Activated CD4-positive, alpha-beta T cell treated with anti-CD3 and anti-CD28 coated beads for 36 hours (primary cell): Measurements from ENCODE around the gene ADCY1. TPM values are rescaled to one million over a fixed set of nuclear protein-coding genes. Genes with fewer than 3 reads are reported as not detected.

Source experiments
- ATAC-seq: fragments of 200-7000 bp; cut with Tn5 transposase; one replicate; pipeline ENCODE4 v1.10.0; 2021; ENCODE audit warnings: mild to moderate bottlenecking, moderate library complexity
- CTCF ChIA-PET: fragments of 350-600 bp; sonication (Branson Sonifier 250); formaldehyde crosslinking; loops from one replicate; lab custom pipeline; 2021; ENCODE audit warnings: antibody characterized with exemption; lab: Charles Lee
- POLR2A ChIA-PET: fragments of 350-600 bp; sonication (Branson Sonifier 250); formaldehyde crosslinking; loops from one replicate; lab custom pipeline; 2021; ENCODE audit warnings: antibody characterized with exemption, inconsistent platforms; lab: Charles Lee
- DNase-seq: peaks from one replicate; pipeline ENCODE4 v3.0.0-alpha.2; 2020
- H3K27ac Mint-ChIP-seq: one replicate; pipeline ENCODE4 v1.8.0; 2021; ENCODE audit warnings: mixed read lengths
- H3K27me3 Mint-ChIP-seq: one replicate; pipeline ENCODE4 v1.8.0; 2021; ENCODE audit warnings: mixed read lengths
- H3K36me3 Mint-ChIP-seq: one replicate; pipeline ENCODE4 v1.8.0; 2021; ENCODE audit warnings: low read depth, mixed read lengths
- H3K4me1 Mint-ChIP-seq: one replicate; pipeline ENCODE4 v1.8.0; 2021; ENCODE audit warnings: mixed read lengths
- H3K4me3 Mint-ChIP-seq: one replicate; pipeline ENCODE4 v1.8.0; 2021; ENCODE audit warnings: mild to moderate bottlenecking, moderate library complexity, mixed read lengths
- H3K9me3 Mint-ChIP-seq: one replicate; pipeline ENCODE4 v1.8.0; 2021; ENCODE audit warnings: low read depth, mixed read lengths
- intact Hi-C, 2 experiments: fragments of 100-400 bp; cut with DNase I in 1 of 2; cut with micrococcal nuclease in 1 of 2; formaldehyde crosslinking; loops; one replicate each; pipeline versions ENCODE4 v1.14.2 to v1.15.1; 2022 to 2024; cut with DNase I, micrococcal nuclease
- total RNA-seq, 2 experiments: library from RNA; stranded (reverse); gene quantifications; one replicate each; pipeline ENCODE4 v1.2.3, GENCODE V29; 2021

Gene ADCY1
- total RNA-seq, 2 experiments from 2014 or later: 0.82 to 1.2 TPM

DNA sequence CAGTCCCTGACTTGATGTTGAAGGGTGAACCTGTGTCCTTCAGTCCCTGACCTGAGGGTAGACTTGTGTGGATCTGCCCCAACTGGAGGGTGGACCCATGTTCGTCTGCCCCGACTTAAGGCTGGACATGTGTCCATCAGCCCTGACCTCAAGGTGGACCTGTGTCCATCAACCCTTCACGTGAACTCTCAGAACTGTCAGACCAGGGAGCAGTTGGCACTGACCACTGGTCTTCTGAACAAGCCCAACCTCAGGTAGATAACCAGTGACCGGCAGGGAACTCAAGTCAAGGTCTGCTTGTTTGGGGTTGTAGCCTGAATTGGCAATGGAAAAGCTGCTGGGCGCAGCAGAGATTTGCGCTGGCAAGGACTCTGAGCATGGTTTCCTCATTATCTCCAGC lies 96.5 kb downstream of the ADCY1 start:
- Mint-ChIP-seq H3K27me3 (peaks cover 11% of the 10 kb centered on the region), H3K27ac (no peak overlapping the region), H3K4me1 (no peaks in the 10 kb centered on the region), H3K36me3 (no peaks in the 10 kb centered on the region), H3K4me3 (no peak overlapping the region), H3K9me3 (peaks cover 2% of the 10 kb centered on the region)
- ChIA-PET CTCF (no interaction called here), POLR2A (no interaction called here)
- ATAC-seq (no peak), DNase-seq (no peak)
- intact Hi-C loops: no loop called here

DNA sequence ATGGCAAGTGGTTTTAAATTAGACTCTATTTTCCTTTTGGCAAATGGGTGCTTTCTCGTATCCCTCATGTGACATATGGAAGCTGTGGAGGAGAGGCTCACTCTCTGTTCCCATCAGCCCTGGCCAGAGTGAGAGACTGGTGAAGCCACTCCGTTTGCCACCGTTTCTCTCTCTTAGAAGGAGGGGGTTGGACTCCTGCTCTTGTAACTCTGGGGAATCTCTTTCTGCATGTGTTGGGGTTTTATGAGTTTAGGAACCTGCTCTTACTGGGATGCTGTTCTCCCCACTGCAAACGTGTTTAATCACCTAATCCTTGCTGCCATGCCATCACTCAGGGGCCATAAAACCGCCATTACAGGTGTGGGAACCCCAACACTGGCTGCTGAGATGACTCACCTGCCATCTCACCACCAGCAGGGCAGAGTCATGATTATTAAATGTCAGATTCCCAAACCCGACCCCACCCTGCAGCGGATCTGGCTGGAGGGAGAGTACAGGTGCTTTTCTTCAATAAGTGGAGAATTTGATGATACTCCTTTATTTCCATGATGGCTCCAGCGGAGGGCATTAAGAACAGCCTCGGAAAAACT lies 103.2 kb downstream of the ADCY1 start:
- H3K36me3 Mint-ChIP-seq: no peaks in the 10 kb centered on the region
- no peak overlapping the region for H3K27ac Mint-ChIP-seq
- intact Hi-C loops: no loop called here
- H3K4me3 Mint-ChIP-seq: no peak overlapping the region
- ChIA-PET POLR2A (no interaction called here), CTCF (no interaction called here)
- H3K4me1 Mint-ChIP-seq: no peaks in the 10 kb centered on the region
- ATAC-seq (no peak), DNase-seq (no peak)
- H3K9me3 Mint-ChIP-seq: peaks cover 2% of the 10 kb centered on the region
- H3K27me3 Mint-ChIP-seq: peaks cover 15% of the 10 kb centered on the region

DNA sequence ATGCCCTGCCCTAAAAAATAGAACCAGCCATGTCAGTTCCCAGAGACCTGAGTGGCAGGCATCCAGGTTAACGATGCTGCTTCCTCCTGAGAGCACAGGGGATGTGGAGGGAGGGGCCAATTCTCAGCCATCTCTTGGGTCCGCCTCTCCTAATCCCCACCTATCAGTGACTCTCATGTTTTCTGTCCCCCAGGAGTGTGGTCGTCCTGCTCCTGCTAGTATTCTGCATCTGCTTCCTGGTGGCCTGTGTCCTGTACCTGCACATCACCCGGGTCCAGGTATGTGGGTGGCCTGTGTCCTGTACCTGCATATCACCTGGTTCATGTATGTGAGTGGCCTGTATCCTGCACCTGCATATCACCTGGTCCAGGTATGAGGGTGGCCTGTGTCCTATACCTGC lies 105.3 kb downstream of the ADCY1 start:
- ChIA-PET CTCF (no interaction called here), POLR2A (no interaction called here)
- no peaks in the 10 kb centered on the region for H3K9me3 Mint-ChIP-seq
- H3K4me3 Mint-ChIP-seq: no peak overlapping the region
- peaks cover 12% of the 10 kb centered on the region for H3K27me3 Mint-ChIP-seq
- no peak for ATAC-seq
- DNase-seq: no peak
- H3K27ac Mint-ChIP-seq: no peak overlapping the region
- no peaks in the 10 kb centered on the region for H3K36me3 Mint-ChIP-seq
- H3K4me1 Mint-ChIP-seq: no peaks in the 10 kb centered on the region
- intact Hi-C loops: no loop called here

DNA sequence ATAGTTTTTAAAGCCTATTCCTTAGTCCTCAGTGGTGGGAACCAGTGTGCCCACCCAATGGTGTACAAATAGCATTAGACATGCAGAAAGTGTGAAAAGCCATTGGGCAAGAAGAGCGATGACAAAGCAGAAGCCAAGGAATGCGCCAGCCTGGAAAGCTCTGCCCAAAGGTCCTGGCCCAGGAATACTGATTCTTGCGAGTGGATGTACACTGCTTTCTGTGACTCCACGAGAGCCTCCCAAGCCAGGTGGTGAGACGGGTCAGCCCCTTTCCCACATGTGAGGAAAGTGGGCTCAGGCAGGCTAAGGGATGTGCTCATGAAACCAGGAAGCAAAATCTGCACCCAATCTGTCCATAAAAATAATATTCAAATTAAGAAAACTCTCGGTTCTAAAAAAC lies 106.6 kb downstream of the ADCY1 start:
- H3K27me3 Mint-ChIP-seq: peaks cover 10% of the 10 kb centered on the region
- no peak overlapping the region for H3K4me3 Mint-ChIP-seq
- ChIA-PET POLR2A (no interaction called here), CTCF (no interaction called here)
- no peaks in the 10 kb centered on the region for H3K9me3 Mint-ChIP-seq
- H3K4me1 Mint-ChIP-seq: no peaks in the 10 kb centered on the region
- no peak for ATAC-seq
- intact Hi-C loops: no loop called here
- no peak overlapping the region for H3K27ac Mint-ChIP-seq
- H3K36me3 Mint-ChIP-seq: no peaks in the 10 kb centered on the region
- DNase-seq: no peak

DNA sequence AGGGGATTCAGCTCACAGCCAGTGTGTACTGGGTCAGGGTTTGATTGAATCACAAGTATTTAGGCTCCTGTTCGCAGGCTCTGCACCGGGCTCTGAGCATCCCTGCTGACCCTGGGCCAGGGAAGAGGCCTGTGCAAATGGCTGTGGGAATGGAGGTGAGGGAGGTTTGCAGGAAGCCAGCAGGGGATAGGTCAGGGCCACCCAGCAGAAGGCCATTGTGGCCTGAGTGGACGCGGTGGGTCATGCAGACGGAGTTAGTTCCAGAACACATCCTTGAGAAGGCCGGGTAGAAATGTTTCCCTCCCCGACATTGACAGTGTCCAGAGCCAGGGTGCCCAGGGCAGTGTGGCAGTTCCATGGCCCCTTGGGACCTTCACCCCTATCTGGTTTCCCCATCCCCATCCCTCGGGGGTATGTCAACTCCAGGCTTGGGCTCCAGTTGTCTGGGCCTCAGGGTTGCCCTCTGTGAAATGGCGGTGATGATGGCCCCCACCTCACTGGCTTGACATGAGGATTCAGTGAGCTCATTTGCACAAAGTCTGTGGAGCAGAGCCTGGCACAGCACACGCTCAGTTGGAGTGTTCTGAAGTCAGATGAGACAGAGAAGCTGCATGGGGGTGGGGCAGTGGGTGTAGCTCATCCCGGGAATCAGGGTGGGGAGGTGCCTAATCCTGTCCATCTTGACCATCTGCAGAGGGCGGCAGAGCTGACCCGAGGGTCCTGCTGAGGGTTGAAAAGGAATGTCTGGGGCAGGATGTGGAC lies 107.6 kb downstream of the ADCY1 start:
- ATAC-seq: no peak
- CTCF ChIA-PET: interaction anchor here (0.9 kb wide), 1 partner anchor 18 kb away, joined by 3 read pairs; no protein-coding TSS in a partner anchor

DNA sequence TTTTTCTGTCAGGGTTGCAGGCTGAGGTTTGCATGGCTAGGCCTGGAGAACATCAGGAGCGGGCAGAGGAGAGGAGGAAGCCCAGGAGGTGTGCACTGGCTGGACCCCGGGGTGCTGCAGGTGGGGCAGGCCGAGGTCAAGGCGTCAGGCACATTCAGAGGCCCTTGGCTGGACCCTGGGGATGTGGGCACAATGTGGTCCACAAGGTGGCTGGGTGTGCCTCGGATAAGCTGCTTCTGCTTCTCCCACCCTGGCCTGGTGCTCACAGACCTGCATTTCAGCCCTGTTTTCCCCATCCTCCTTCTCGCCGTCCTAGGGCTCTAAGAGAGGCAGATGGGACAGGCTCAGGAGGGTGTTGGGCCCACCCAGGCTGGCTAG lies 108.2 kb downstream of the ADCY1 start:
- intact Hi-C loops: no loop called here
- H3K27ac Mint-ChIP-seq: no peak overlapping the region
- H3K27me3 Mint-ChIP-seq: peaks cover 8% of the 10 kb centered on the region
- H3K36me3 Mint-ChIP-seq: no peaks in the 10 kb centered on the region
- ChIA-PET CTCF (no interaction called here), POLR2A (no interaction called here)
- H3K9me3 Mint-ChIP-seq: no peaks in the 10 kb centered on the region
- ATAC-seq: no peak
- no peak for DNase-seq
- H3K4me1 Mint-ChIP-seq: no peaks in the 10 kb centered on the region
- no peak overlapping the region for H3K4me3 Mint-ChIP-seq

More for the DNA sequence above, 107.6 kb downstream of the ADCY1 start:
- intact Hi-C loops: no loop called here
- DNase-seq: no peak
- POLR2A ChIA-PET: no interaction called here
- Mint-ChIP-seq H3K36me3 (no peaks in the 10 kb centered on the region), H3K4me3 (no peak overlapping the region), H3K27me3 (peaks cover 10% of the 10 kb centered on the region), H3K9me3 (no peaks in the 10 kb centered on the region), H3K4me1 (no peaks in the 10 kb centered on the region), H3K27ac (no peak overlapping the region)

GRCh38 chr7:45682836-45683555 lies 108.8 kb downstream of the ADCY1 start:
- Mint-ChIP-seq H3K4me1 (no peaks in the 10 kb centered on the region), H3K27ac (no peak overlapping the region), H3K27me3 (peaks cover 6% of the 10 kb centered on the region), H3K9me3 (no peaks in the 10 kb centered on the region), H3K4me3 (no peak overlapping the region), H3K36me3 (no peaks in the 10 kb centered on the region)
- intact Hi-C loops: no loop called here
- ATAC-seq (no peak), DNase-seq (no peak)
- ChIA-PET CTCF (no interaction called here), POLR2A (no interaction called here)

DNA sequence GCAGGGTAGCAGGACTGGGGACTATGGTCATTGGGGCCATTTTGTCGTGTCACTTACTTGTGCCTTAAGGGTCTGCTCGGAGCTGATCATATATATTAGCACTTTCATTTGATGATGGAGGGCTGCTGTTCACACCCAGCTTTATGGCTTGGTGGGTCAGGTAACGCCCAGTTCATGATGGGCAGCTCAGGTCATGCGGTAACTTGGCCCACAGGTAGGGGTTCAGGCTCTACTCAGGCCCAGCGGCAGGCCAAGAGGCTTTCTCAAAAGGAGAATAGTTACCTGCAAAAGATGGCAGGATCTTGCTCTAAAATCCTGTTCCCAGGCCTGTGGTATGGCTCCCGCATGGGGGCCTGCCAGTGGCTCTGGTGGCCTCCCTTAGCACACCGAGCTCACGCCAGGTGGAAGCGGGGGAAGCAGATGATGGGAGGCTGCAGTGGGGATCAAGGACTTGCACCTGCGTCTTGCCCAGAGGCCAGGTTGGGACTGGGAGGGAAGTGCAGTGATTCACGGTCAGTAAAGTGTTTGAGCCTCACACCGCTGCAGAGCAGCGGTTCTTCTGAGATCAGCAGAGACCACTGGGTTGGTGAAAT lies 109.5 kb downstream of the ADCY1 start:
- ChIA-PET CTCF (no interaction called here), POLR2A (no interaction called here)
- Mint-ChIP-seq H3K4me1 (no peaks in the 10 kb centered on the region), H3K9me3 (no peaks in the 10 kb centered on the region), H3K4me3 (no peak overlapping the region), H3K27me3 (peaks cover 4% of the 10 kb centered on the region), H3K36me3 (no peaks in the 10 kb centered on the region), H3K27ac (no peak overlapping the region)
- ATAC-seq (no peak), DNase-seq (no peak)
- intact Hi-C loops: no loop called here

DNA sequence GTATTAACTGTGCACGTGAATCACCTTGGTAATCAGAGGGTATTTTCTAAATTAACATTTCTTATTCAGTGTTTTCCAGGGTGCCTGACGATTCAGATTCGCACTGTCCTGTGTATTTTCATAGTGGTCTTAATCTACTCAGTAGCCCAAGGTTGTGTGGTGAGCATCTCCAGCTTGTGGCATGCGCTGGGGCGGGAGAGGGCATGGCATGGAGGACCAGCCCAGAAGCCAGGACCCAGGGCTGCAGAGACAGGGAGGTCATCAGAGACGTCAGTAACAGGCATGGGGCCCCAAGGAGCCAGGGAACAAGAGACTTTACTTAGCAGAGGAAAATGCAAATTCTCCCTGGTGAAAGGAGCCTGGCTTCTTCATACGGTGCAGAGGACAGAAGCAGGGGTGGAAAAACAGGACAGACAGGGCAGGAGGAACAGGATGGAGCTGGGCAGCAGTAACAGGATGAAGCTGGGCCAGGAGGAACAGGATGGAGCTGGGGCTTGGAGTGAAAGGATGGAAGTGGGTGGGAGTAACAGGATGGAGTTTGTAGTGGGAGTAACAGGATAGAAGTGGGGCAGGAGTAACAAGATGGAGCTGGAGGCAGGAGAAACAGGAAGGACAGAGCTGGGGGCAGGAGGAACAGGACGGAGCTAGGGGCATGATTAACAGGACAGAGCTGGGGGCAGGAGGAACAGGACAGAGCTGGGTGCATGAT lies 110.9 kb downstream of the ADCY1 start:
- ATAC-seq (no peak), DNase-seq (no peak)
- Mint-ChIP-seq H3K36me3 (no peaks in the 10 kb centered on the region), H3K27ac (no peak overlapping the region), H3K9me3 (no peaks in the 10 kb centered on the region), H3K27me3 (peaks cover 3% of the 10 kb centered on the region), H3K4me3 (no peak overlapping the region), H3K4me1 (no peaks in the 10 kb centered on the region)
- ChIA-PET POLR2A (no interaction called here), CTCF (no interaction called here)
- intact Hi-C loops: no loop called here

GRCh38 chr7:45685619-45686240 lies 111.6 kb downstream of the ADCY1 start:
- DNase-seq: no peak
- ChIA-PET CTCF (no interaction called here), POLR2A (no interaction called here)
- H3K27me3 Mint-ChIP-seq: peaks cover 3% of the 10 kb centered on the region
- intact Hi-C loops: no loop called here
- no peak overlapping the region for H3K27ac Mint-ChIP-seq
- H3K36me3 Mint-ChIP-seq: no peaks in the 10 kb centered on the region
- no peak overlapping the region for H3K4me3 Mint-ChIP-seq
- ATAC-seq: no peak
- H3K4me1 Mint-ChIP-seq: no peaks in the 10 kb centered on the region
- no peaks in the 10 kb centered on the region for H3K9me3 Mint-ChIP-seq
